Trophoblast cell (in vitro differentiated cells and primary cell): ENCODE results near the gene RAB3IP.
"Not testable (repeated sequence)": the region's sequence is repeated elsewhere in the genome, so short reads cannot be mapped to it uniquely, and the experiment has no call there.

ENCODE experiments used
- DNase-seq, 2 donors: peaks; one replicate each; pipeline ENCODE4 v3.0.0-alpha.2; 2016
- H2AFZ ChIP-seq: 2 replicates; pipeline ENCODE4 v1.6.1; 2013; ENCODE audit warnings: low read length, moderate library complexity, mild to moderate bottlenecking; ENCODE audit not compliant: insufficient read depth, poor library complexity
- H2AK5ac ChIP-seq: 2 replicates; pipeline ENCODE4 v1.6.1; 2013; ENCODE audit warnings: mild to moderate bottlenecking, low read length
- H2BK120ac ChIP-seq: 2 replicates; pipeline ENCODE4 v1.6.1; 2013; ENCODE audit warnings: low read length, mild to moderate bottlenecking, moderate library complexity; ENCODE audit not compliant: insufficient read depth, poor library complexity
- H2BK12ac ChIP-seq: 2 replicates; pipeline ENCODE4 v1.6.1; 2013; ENCODE audit warnings: mild to moderate bottlenecking, low read length, moderate library complexity
- H2BK5ac ChIP-seq: 2 replicates; pipeline ENCODE4 v1.6.1; 2013; ENCODE audit warnings: low read length, low read depth, moderate library complexity, mild to moderate bottlenecking; ENCODE audit not compliant: poor library complexity
- H3K14ac ChIP-seq: 2 replicates; pipeline ENCODE4 v1.6.1; 2013; ENCODE audit warnings: mild to moderate bottlenecking, low read length
- H3K18ac ChIP-seq: 2 replicates; pipeline ENCODE4 v1.6.1; 2013; ENCODE audit warnings: mild to moderate bottlenecking, low read length
- H3K23ac ChIP-seq: 2 replicates; pipeline ENCODE4 v1.6.1; 2013; ENCODE audit warnings: low read length
- H3K27ac ChIP-seq: 2 replicates; pipeline ENCODE4 v1.5.1; 2013; ENCODE audit warnings: low read depth, mild to moderate bottlenecking, inconsistent platforms, low read length, moderate library complexity
- H3K27me3 ChIP-seq: 2 replicates; pipeline ENCODE4 v1.6.1; 2013; ENCODE audit warnings: inconsistent platforms, mild to moderate bottlenecking, low read length, moderate library complexity; ENCODE audit not compliant: insufficient read depth
- H3K36me3 ChIP-seq, 2 experiments: 1 replicate in 1 of 2; 2 replicates in 1 of 2; pipeline ENCODE4 v1.6.1; 2013; ENCODE audit warnings: low read length in 2 of 2, mild to moderate bottlenecking in 2 of 2, moderate library complexity in 1 of 2; ENCODE audit not compliant: insufficient read depth in 2 of 2, control insufficient read depth in 1 of 2
- H3K4ac ChIP-seq: 2 replicates; pipeline ENCODE4 v1.6.1; 2013; ENCODE audit warnings: low read depth, mild to moderate bottlenecking, low read length, moderate library complexity
- H3K4me1 ChIP-seq, 2 experiments: 1 replicate in 1 of 2; 2 replicates in 1 of 2; pipeline ENCODE4 v1.6.1; 2013; ENCODE audit warnings: low read length in 2 of 2, mild to moderate bottlenecking in 2 of 2, moderate library complexity in 1 of 2; ENCODE audit not compliant: insufficient read depth in 2 of 2, control insufficient read depth in 1 of 2
- H3K4me2 ChIP-seq: 2 replicates; pipeline ENCODE4 v1.6.1; 2013; ENCODE audit warnings: inconsistent platforms, mild to moderate bottlenecking, low read length, moderate library complexity
- H3K4me3 ChIP-seq: 2 replicates; pipeline ENCODE4 v1.5.1; 2013; ENCODE audit warnings: mild to moderate bottlenecking, low read depth, low read length, inconsistent platforms
- H3K79me1 ChIP-seq: one replicate; pipeline ENCODE4 v1.6.1; 2013; ENCODE audit warnings: low read length
- H3K79me2 ChIP-seq: 2 replicates; pipeline ENCODE4 v1.6.1; 2013; ENCODE audit warnings: low read length, mild to moderate bottlenecking; ENCODE audit not compliant: control insufficient read depth, insufficient read depth, poor library complexity
- H3K9ac ChIP-seq: 2 replicates; pipeline ENCODE4 v1.6.1; 2013; ENCODE audit warnings: mild to moderate bottlenecking, low read length
- H3K9me3 ChIP-seq: 2 replicates; pipeline ENCODE4 v1.6.1; 2013; ENCODE audit warnings: low read depth, mild to moderate bottlenecking, control low read depth, inconsistent platforms, low read length; ENCODE audit not compliant: insufficient read depth
- H4K12ac ChIP-seq: 2 replicates; pipeline ENCODE4 v1.6.1; 2013; ENCODE audit warnings: low read depth, mild to moderate bottlenecking, low read length, moderate library complexity
- H4K8ac ChIP-seq: 2 replicates; pipeline ENCODE4 v1.6.1; 2013; ENCODE audit warnings: low read depth, mild to moderate bottlenecking, low read length, moderate library complexity
- H4K91ac ChIP-seq: one replicate; pipeline ENCODE4 v1.6.1; 2013; ENCODE audit warnings: low read depth, mild to moderate bottlenecking, low read length, moderate library complexity
- WGBS: extraction: QIAGEN DNeasy Blood & Tissue Kit; methylation state at CpG from one replicate; pipeline ENCODE4 v1.1.7; 2013; ENCODE audit warnings: missing lambda C conversion rate; ENCODE audit not compliant: insufficient read length, insufficient coverage; ENCODE audit errors: extremely low coverage; 5-methylcytosine and 5-hydroxymethylcytosine counted together

Gene RAB3IP

GRCh38 chr12:69844836-69845235 lies 106.2 kb downstream of the RAB3IP start:
- Histone ChIP-seq H4K12ac (no peak overlapping the region), H3K79me1 (no peaks in the 10 kb centered on the region), H3K27me3 (no peaks in the 10 kb centered on the region), H2AFZ (no peak overlapping the region), H3K79me2 (no peaks in the 10 kb centered on the region), H3K4me1 (no peaks in the 10 kb centered on the region), H3K9ac (no peak overlapping the region), H3K36me3 (no peaks in the 10 kb centered on the region), H2AK5ac (no peak overlapping the region), H3K27ac (no peak overlapping the region), H4K8ac (no peak overlapping the region), H3K14ac (no peak overlapping the region), H3K4ac (no peak overlapping the region), H3K23ac (no peak overlapping the region), H2BK12ac (no peak overlapping the region), H3K18ac (no peak overlapping the region), H2BK120ac (no peak overlapping the region), H3K4me2 (no peak overlapping the region), H4K91ac (no peak overlapping the region), H3K4me3 (no peak overlapping the region), H3K9me3 (no peaks in the 10 kb centered on the region), H2BK5ac (no peak overlapping the region)
- DNase-seq: no peak
- WGBS: no CpG with 5 or more reads among the region's 4 CpGs

- Histone ChIP-seq H3K23ac (no peak overlapping the region), H3K4ac (no peak overlapping the region), H3K4me3 (no peak overlapping the region), H2AFZ (no peak overlapping the region), H3K14ac (no peak overlapping the region), H3K4me2 (no peak overlapping the region), H3K9ac (no peak overlapping the region), H3K36me3 (no peaks in the 10 kb centered on the region), H4K8ac (no peak overlapping the region), H2AK5ac (no peak overlapping the region), H2BK120ac (no peak overlapping the region), H4K91ac (no peak overlapping the region), H3K18ac (no peak overlapping the region), H3K27me3 (no peaks in the 10 kb centered on the region), H2BK12ac (no peak overlapping the region), H2BK5ac (no peak overlapping the region), H3K79me1 (no peaks in the 10 kb centered on the region), H3K27ac (no peak overlapping the region), H4K12ac (no peak overlapping the region), H3K9me3 (no peaks in the 10 kb centered on the region), H3K79me2 (no peaks in the 10 kb centered on the region), H3K4me1 (no peaks in the 10 kb centered on the region)
- no peak for DNase-seq
Observed at GRCh38 chr12:69846976-69847375, 108.3 kb downstream of the RAB3IP start.

GRCh38 chr12:69851976-69852375 lies 113.3 kb downstream of the RAB3IP start:
- no peak overlapping the region for H3K4me2 ChIP-seq
- H3K4me1 ChIP-seq: no peaks in the 10 kb centered on the region
- no peak overlapping the region for H3K27ac ChIP-seq
- H4K12ac ChIP-seq: no peak overlapping the region
- H4K8ac ChIP-seq: no peak overlapping the region
- H3K23ac ChIP-seq: no peak overlapping the region
- no peak overlapping the region for H4K91ac ChIP-seq
- H3K18ac ChIP-seq: no peak overlapping the region
- H3K36me3 ChIP-seq: no peaks in the 10 kb centered on the region
- no peak overlapping the region for H2AK5ac ChIP-seq
- H3K14ac ChIP-seq: no peak overlapping the region
- H2BK120ac ChIP-seq: no peak overlapping the region
- H2BK12ac ChIP-seq: no peak overlapping the region
- H3K9me3 ChIP-seq: peaks cover 2% of the 10 kb centered on the region
- H2BK5ac ChIP-seq: no peak overlapping the region
- no peak overlapping the region for H3K9ac ChIP-seq
- H3K79me2 ChIP-seq: no peaks in the 10 kb centered on the region
- H3K4me3 ChIP-seq: no peak overlapping the region
- no peak for DNase-seq
- no peaks in the 10 kb centered on the region for H3K79me1 ChIP-seq
- no CpG with 5 or more reads among the region's 2 CpGs for WGBS
- H3K27me3 ChIP-seq: no peaks in the 10 kb centered on the region
- H2AFZ ChIP-seq: no peak overlapping the region
- no peak overlapping the region for H3K4ac ChIP-seq

GRCh38 chr12:69853176-69853961 lies 114.7 kb downstream of the RAB3IP start:
- not testable (repeated sequence) for H3K4me1 ChIP-seq, H3K9me3 ChIP-seq, H2BK12ac ChIP-seq, DNase-seq, H2BK5ac ChIP-seq, H3K79me1 ChIP-seq, H4K91ac ChIP-seq, H3K27me3 ChIP-seq, H2AFZ ChIP-seq, H4K8ac ChIP-seq, H3K18ac ChIP-seq, H3K27ac ChIP-seq, H3K36me3 ChIP-seq, H3K4ac ChIP-seq, H4K12ac ChIP-seq, H3K4me2 ChIP-seq, H3K4me3 ChIP-seq, H3K79me2 ChIP-seq, H2AK5ac ChIP-seq, H3K23ac ChIP-seq, H3K14ac ChIP-seq, H3K9ac ChIP-seq, H2BK120ac ChIP-seq
- WGBS: no CpG with 5 or more reads among the region's 61 CpGs
